Fibroblast of upper back skin (primary cell): ENCODE measurements around the gene KLC1.

Source experiments
- DNase-seq: peaks from one replicate; pipeline ENCODE4 v3.0.0-alpha.2; 2013

KLC1 gene

GRCh38 chr14:103725001-103725682 is 96.1 kb downstream of the KLC1 start:
- no peak for DNase-seq

DNA sequence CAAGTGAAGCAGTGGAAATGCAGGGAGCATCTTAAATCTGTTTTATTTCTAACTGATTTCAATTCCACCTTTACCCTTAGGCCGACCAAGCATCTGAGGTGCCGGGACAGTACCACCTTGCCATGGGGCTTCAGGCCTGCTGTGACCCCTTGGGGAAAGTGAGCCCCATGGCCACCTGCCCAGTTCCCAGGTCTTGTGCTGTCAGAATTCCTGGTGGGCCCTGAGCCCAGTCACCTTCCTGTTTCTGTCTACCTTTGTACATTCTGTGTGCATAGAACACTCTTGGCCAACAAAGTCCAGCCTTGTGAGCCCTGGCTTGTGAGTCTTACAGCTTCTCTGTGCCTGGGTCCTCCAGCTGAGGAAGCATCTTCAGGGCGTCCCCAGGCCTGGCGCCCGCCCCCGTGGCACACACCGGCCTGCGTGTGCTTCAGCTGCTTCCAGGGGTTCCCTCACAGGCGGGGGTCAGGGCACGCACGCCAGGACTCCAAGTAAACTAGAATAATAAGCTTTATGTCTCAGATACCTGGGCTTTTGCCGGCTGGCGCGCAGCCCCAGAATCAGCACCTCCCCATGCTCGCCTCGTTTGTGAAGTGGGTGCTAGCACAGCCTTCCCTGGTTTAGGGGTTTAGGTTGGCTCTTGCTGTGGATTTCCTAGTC is 96.9 kb downstream of the KLC1 start:
- DNase-seq: no peak

- DNase-seq: no peak
Observed at GRCh38 chr14:103726474-103726873, 97.5 kb downstream of the KLC1 start.

DNA sequence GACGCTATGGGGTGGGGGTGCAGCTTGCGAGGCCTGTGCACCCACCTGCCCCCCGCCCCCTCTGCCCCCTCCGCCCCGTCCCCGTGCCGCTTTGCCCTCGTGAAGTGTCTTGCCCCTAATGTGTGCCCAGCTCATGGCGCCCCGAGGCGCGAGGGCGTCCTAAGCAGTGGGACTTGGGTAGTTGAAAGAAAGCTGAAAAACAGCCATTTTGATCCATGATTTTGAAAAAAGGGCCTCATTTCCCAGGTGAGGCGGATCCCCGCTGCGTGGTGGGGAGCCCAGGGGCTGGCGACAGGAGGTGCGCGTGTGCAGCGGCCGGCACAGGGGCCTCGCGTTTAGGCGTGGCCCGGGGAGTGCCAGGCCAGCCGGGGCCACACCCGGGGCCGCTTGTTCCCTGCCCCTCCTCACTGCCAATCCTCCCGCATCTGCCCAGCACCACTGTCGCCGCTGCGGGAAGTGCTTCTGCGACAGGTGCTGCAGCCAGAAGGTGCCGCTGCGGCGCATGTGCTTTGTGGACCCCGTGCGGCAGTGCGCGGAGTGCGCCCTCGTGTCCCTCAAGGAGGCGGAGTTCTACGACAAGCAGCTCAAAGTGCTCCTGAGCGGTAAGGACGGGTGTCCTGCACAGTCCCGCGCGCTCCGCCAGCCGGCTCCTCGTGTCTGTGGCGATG is 98.4 kb downstream of the KLC1 start:
- no peak for DNase-seq

DNA sequence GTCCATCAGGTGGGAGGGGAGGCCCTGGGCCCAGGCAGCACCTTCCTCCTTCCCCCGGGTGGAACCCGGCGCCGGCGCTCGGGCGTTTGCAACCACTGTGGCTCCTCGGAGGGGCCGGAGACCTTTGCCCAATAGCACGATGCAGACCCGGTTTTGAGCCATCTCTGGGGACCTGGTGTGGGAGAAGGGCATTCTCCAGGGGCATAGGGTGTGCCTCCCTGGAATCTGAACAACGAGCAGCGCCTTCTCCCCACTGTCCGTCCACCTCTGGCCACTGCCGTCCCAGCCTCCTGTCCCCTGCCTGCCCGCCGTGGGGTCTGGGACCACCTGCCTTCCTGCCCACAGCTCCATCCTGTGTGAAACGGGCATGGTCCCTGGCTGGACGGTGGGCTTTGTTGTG is 99.1 kb downstream of the KLC1 start:
- DNase-seq: no peak

GRCh38 chr14:103728721-103729120 is 99.7 kb downstream of the KLC1 start:
- no peak for DNase-seq

GRCh38 chr14:103729496-103730448 is 100.8 kb downstream of the KLC1 start:
- DNase-seq: no peak

- no peak for DNase-seq
Observed at GRCh38 chr14:103730490-103731035, 101.6 kb downstream of the KLC1 start.

GRCh38 chr14:103731481-103731880 is 102.5 kb downstream of the KLC1 start:
- DNase-seq: no peak

DNA sequence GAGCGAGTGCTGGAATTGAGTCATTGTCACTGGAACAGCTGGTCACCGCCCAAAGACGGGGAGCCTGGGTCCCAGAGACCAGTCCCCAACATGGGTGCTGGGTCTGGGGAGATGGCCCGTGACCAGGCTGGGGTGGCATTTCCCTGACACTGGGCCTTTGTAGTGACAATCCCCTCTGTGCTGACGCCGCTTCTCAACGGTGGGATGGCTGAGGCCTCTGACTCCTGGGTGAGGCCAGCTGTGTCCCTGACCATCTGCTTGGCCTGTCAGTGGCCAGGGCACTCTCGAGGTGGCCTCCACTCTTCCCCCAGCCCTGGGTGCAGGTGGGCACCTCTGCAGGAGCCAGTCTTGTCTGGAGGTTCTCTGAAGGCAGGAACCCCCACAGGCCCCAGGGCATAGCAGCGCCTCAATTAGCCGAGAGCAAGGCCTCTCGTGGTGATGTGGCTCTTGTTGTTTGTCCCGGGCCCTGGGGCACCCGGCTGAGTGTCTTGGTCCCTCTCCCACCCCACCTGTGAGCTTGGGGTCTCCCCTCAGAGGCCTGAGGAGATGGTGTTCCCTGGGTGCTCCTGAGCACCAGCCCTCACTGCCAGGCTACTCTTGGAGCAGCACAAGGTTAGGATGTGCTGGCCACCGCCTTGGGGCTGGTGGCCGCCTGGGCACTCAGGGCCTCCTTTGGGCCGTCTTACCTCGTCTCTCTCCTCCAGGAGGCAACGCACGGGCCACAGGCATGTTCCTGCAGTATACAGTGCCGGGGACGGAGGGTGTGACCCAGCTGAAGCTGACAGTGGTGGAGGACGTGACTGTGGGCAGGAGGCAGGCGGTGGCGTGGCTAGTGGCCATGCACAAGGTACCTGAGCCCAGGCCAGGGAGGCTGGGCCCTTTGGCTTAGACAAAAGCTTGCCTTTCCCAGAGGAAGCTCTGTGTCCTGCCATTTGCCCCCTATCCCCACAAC is 103.2 kb downstream of the KLC1 start:
- no peak for DNase-seq

- no peak for DNase-seq
Observed at GRCh38 chr14:103732868-103733620, 104.0 kb downstream of the KLC1 start.

- no peak for DNase-seq
Observed at GRCh38 chr14:103733651-103734050, 104.6 kb downstream of the KLC1 start.

DNA sequence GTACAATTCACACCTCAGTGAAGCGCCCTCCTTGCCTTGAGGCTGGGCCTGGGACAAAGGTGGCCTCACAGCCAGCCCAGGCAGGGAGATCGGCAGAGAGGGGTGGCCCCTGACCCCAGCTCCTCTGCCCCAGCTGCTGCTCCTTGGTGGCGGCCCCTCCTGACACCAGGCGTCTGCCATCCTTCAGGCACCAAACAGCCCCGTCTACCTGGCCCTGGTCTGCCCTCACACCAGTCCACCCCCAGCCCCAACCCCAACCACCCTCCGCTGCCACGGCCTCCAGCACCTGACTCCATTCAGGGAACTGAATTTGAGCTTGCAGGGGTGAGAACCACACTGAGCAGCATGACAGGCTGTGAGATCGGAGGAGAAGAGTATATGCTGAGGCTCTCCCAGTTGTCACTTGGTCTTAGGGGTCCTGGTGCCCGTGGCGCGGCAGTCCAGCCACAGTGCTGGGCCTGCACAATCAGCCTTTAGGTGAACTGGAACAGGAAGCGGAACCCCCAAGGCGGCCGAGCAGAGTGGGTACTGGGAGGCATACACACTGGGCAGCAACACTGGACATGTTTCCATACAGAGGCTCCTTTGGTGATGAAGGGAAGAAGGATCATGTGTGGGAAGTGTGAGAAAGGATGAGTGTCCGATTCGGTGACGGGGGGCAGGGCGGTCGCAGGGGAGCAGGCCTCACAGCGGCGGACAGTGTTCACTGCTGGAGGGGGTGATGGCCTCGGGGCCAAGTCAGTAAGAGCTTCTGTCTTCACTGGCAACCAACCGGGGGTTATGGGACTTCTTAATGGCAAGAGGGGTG is 105.3 kb downstream of the KLC1 start:
- DNase-seq: no peak

- DNase-seq: no peak
Observed at GRCh38 chr14:103735022-103735421, 106.0 kb downstream of the KLC1 start.

DNA sequence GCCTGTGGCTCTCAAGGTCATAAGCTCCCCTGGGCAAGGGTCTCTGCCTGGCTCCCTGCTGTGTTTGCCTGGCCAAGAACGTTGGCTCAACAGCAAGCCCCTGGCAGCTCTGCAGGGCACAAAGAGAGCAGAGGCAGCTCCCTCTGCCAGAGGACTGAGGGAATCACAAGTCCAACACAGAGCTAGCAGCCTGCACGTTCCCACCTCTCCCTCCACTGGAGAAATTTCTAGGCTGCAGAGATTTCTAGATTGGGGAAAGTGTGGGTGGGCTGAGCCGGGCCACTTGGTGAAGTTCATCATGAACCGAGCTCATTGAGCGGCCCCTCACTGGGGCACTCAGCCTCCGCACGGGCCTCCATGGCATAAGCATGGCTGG is 106.4 kb downstream of the KLC1 start:
- DNase-seq: no peak

GRCh38 chr14:103735815-103736545 is 107.0 kb downstream of the KLC1 start:
- DNase-seq: no peak

- DNase-seq: no peak
Observed at GRCh38 chr14:103736546-103737431, 107.8 kb downstream of the KLC1 start.

DNA sequence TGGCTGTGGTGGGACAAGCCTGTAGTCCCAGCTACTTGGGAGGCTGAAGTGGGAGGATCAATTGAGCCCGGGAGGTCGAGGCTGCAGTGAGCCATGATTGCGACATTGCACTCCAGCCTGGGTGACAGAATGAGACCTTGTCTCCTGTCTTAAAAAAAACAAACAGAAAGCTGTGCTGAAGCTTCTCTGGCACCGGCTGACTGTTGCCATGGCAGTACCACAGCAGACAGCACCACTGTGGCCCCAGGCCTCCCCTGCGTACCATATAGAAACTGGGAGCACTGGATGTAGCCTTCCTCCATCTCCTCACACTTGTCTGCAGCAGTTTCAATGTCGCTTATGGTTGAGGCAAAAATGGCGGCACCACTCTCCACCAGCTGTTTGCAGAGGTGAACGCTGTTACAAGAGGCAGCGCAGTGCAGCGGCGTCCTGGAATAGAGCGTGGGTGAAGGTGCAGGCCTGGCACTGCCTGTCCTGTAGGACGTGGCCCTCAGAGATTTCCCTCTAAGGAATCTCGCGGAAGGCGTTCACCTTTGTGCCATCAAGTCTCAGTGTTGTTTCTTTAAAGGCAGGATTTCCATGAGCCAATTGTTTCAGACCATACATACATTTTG is 108.5 kb downstream of the KLC1 start:
- DNase-seq: no peak
